GM19467 (cell line): ENCODE data around the gene SLC5A4.
"Not testable (repeated sequence)": the region's sequence is repeated elsewhere in the genome, so short reads cannot be mapped to it uniquely, and the experiment has no call there.

Source experiments
- ATAC-seq: cut with Tn5 transposase; IDR thresholded peaks from one replicate; pipeline ENCODE4 v1.9.1; 2021; ENCODE audit warnings: mild to moderate bottlenecking, moderate library complexity; ENCODE audit not compliant: unreplicated experiment

The SLC5A4 gene

GRCh38 chr22:32202161-32202538 is 53.0 kb downstream of the SLC5A4 start:
- ATAC-seq: no peak

DNA sequence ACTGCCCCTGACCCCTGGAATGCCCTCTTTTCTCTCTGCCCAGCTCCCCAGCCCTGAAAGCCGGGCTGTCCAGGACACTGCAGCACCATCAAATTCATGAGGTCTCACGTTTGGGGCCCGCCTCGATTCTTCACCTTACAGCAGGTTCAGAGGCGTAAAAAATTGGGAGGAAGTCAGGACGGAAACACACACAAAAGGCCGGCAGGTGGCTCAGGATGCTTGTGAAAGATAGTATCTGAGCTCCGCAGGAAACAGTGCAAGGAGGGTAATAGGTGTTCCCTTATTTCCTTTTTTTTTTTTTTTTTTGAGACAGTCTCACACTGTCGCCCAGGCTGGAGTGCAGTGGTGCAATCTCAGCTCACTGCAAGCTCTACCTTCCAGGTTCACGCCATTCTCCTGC is 54.4 kb downstream of the SLC5A4 start:
- ATAC-seq: no peak

DNA sequence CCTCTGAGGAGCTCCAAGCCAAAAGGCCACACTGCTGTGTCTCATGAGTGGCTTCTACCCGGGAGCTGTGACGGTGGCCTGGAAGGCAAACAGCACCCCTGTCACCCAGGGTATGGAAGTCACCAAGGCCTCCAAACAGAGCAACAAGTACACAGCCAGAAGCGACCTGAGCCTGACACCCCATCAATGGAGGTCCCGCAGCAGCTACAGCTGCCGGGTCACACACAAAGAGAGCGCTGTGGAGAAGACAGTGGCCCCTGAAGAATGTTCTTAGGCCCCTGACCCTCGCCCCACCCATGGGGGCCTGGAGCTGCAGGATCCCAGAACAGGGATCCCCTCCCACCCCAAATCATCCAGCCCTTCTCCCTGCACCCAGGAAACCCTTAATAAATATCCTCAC is 55.2 kb downstream of the SLC5A4 start:
- ATAC-seq: no peak

GRCh38 chr22:32199341-32199740 is 55.8 kb downstream of the SLC5A4 start:
- ATAC-seq: no peak

GRCh38 chr22:32197553-32198226 is 57.5 kb downstream of the SLC5A4 start:
- not testable (repeated sequence) for ATAC-seq

GRCh38 chr22:32195900-32196299 is 59.2 kb downstream of the SLC5A4 start:
- ATAC-seq: not testable (repeated sequence)

- ATAC-seq: not testable (repeated sequence)
Observed at GRCh38 chr22:32193346-32193745, 61.8 kb downstream of the SLC5A4 start.

DNA sequence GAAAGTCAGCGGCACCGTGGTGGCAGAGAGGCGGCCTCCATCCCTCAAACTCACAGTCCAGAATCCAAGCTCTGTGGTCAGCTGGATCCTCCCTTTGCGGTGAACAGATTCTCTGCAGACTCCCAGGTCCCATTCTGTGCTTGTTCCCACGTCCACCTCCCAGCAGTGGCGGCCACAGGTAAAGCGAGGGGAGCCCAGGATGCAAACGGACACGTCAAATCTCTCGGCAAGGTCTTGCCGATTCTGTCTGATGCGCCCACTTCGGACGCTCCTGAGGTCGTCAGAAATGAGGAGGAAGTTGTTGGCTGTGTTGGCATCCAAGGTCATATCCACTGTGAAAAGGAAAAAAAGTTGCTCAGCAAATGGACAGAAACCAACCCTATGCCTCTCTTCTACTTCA is 64.1 kb downstream of the SLC5A4 start:
- not testable (repeated sequence) for ATAC-seq

GRCh38 chr22:32185821-32186220 is 69.3 kb downstream of the SLC5A4 start:
- ATAC-seq: no peak

DNA sequence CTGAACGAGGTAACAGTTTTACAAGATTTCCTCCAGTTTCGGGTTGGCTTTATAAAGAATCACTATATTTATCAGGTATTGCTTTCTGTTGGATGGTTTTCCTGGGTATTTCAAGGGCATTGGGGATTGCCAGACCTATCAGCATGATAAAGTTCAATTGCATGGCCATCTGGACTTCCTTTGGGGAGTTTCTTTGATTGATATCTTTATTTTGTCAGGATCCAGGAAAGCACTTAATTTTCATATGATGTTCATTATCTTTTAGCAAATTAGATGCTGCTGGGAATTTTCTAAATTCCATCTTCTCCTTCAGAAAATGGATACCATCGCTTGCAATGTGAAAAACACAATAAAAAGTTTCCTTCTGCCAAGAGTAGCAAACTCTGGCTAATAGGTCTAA is 71.5 kb downstream of the SLC5A4 start:
- ATAC-seq: no peak

GRCh38 chr22:32181043-32181442 is 74.1 kb downstream of the SLC5A4 start:
- ATAC-seq: no peak

- no peak for ATAC-seq
Observed at GRCh38 chr22:32177221-32177765, 77.9 kb downstream of the SLC5A4 start.

- ATAC-seq: no peak
Observed at GRCh38 chr22:32175683-32176644, 79.2 kb downstream of the SLC5A4 start.

GRCh38 chr22:32175115-32175514 is 80.0 kb downstream of the SLC5A4 start:
- no peak for ATAC-seq
